PC-9 (cell line): Measurements from ENCODE around the gene THOC6.

Experiments used
- CTCF ChIP-seq: fragments of 200-600 bp; sonication (generic); conservative IDR thresholded peaks from 2 replicates; pipeline ENCODE4 v1.6.1; 2017; ENCODE audit warnings: mixed run types, antibody characterized with exemption, mild to moderate bottlenecking, moderate library complexity
- EZH2 ChIP-seq: fragments of 200-600 bp; sonication (generic); IDR thresholded peaks from 2 replicates; pipeline ENCODE4 v1.8.0; 2017; ENCODE audit warnings: antibody characterized with exemption, low read depth

- TF ChIP-seq CTCF, result no peak
- no peak for TF ChIP-seq EZH2
Measured at GRCh38 chr16:3050487-3050886, 26.7 kb downstream of the THOC6 start.
